ENCODE data around the gene GLI3. TPM values are rescaled to one million over a fixed set of nuclear protein-coding genes. Genes with fewer than 3 reads are reported as not detected.

Gene GLI3
- total RNA-seq, 4 donors from 2014 or later: 3.0 to 9.0 (median 4.2) TPM

GRCh38 chr7:42080841-42081586 lies 156.0 kb downstream of the GLI3 start:
- H3K4me1 ChIP-seq: peaks cover 6 to 38% (median 8%) of the 10 kb centered on the region in 3 donors
- H3K36me3 ChIP-seq: no peaks in the 10 kb centered on the region
- no peak for TF ChIP-seq CTCF (IDR thresholded peaks at IDR 0.05)
- no peak for TF ChIP-seq POLR2A (IDR thresholded peaks at IDR 0.05)
- no peak overlapping the region for H3K4me3 ChIP-seq
- H3K27me3 ChIP-seq: no peaks in the 10 kb centered on the region
- no peak for DNase-seq
- no peaks in the 10 kb centered on the region for H3K9me3 ChIP-seq
- H3K27ac ChIP-seq: no peak overlapping the region
- WGBS, 2 donors: 65 to 75% methylated on average over 15 of the region's 15 CpGs
- intact Hi-C loops (cut with DNase I): no loop called here

GRCh38 chr7:42077271-42078135 lies 159.5 kb downstream of the GLI3 start:
- TF ChIP-seq CTCF (IDR thresholded peaks at IDR 0.05) (no peak), POLR2A (IDR thresholded peaks at IDR 0.05) (no peak)
- WGBS, 2 donors: 70 to 82% methylated on average over 9 of the region's 9 CpGs
- Histone ChIP-seq H3K36me3 (no peaks in the 10 kb centered on the region), H3K27ac (no peak overlapping the region), H3K27me3 (no peaks in the 10 kb centered on the region), H3K4me3 (no peak overlapping the region), H3K4me1 (peaks cover 6 to 33% (median 8%) of the 10 kb centered on the region in 3 donors), H3K9me3 (no peaks in the 10 kb centered on the region)
- intact Hi-C loops (cut with DNase I): no loop called here
- no peak for DNase-seq

GRCh38 chr7:42076870-42077269 lies 160.1 kb downstream of the GLI3 start:
- Histone ChIP-seq H3K4me1 (peaks cover 0 to 33% (median 8%) of the 10 kb centered on the region in 3 donors), H3K27me3 (no peaks in the 10 kb centered on the region), H3K36me3 (no peaks in the 10 kb centered on the region), H3K27ac (no peak overlapping the region), H3K4me3 (no peak overlapping the region), H3K9me3 (no peaks in the 10 kb centered on the region)
- 87 to 96% methylated on average over 2 of the region's 2 CpGs for WGBS, 2 donors
- no peak for TF ChIP-seq CTCF (IDR thresholded peaks at IDR 0.05)
- no peak for TF ChIP-seq POLR2A (IDR thresholded peaks at IDR 0.05)
- no peak for DNase-seq
- intact Hi-C loops (cut with DNase I): no loop called here

GRCh38 chr7:42075418-42075817 lies 161.6 kb downstream of the GLI3 start:
- H3K36me3 ChIP-seq: no peaks in the 10 kb centered on the region
- no peak overlapping the region for H3K27ac ChIP-seq
- H3K27me3 ChIP-seq: no peaks in the 10 kb centered on the region
- no peaks in the 10 kb centered on the region for H3K9me3 ChIP-seq
- no peak for TF ChIP-seq CTCF (IDR thresholded peaks at IDR 0.05)
- no peak for TF ChIP-seq POLR2A (IDR thresholded peaks at IDR 0.05)
- intact Hi-C loops (cut with DNase I): no loop called here
- DNase-seq: no peak
- peaks cover 0 to 41% (median 13%) of the 10 kb centered on the region in 3 donors for H3K4me1 ChIP-seq
- no peak overlapping the region for H3K4me3 ChIP-seq

GRCh38 chr7:42074076-42074475 lies 162.9 kb downstream of the GLI3 start:
- no peak overlapping the region for H3K4me3 ChIP-seq
- TF ChIP-seq CTCF (IDR thresholded peaks at IDR 0.05): no peak
- TF ChIP-seq POLR2A (IDR thresholded peaks at IDR 0.05): no peak
- no peak for DNase-seq
- H3K4me1 ChIP-seq: peaks cover 0 to 53% (median 13%) of the 10 kb centered on the region in 3 donors
- WGBS, 2 donors: 76 to 86% methylated on average over 2 to 4 of the region's 4 CpGs
- intact Hi-C loops (cut with DNase I): no loop called here
- H3K9me3 ChIP-seq: no peaks in the 10 kb centered on the region
- no peaks in the 10 kb centered on the region for H3K36me3 ChIP-seq
- H3K27me3 ChIP-seq: no peaks in the 10 kb centered on the region
- no peak overlapping the region for H3K27ac ChIP-seq
